Activated T-cell treated with anti-CD3 and anti-CD28 coated beads, Interleukin-2, amount 50 U/mL, for 72 hours (primary cell): ENCODE results near the gene ARHGAP22. TPM values are rescaled to one million over a fixed set of nuclear protein-coding genes. Genes with fewer than 3 reads are reported as not detected.
"Not testable (repeated sequence)": the region's sequence is repeated elsewhere in the genome, so short reads cannot be mapped to it uniquely, and the experiment has no call there.

ENCODE experiments used
- ATAC-seq, 2 donors: fragments of 150-1000 bp; cut with Tn5 transposase; replicated peaks in 1 of 2; 2 replicates each; pipeline ENCODE4 v1.10.0; 2021; ENCODE audit warnings: moderate library complexity in 2 of 2, mild to moderate bottlenecking in 1 of 2
- DNase-seq, 2 donors: peaks; one replicate each; pipeline ENCODE4 v3.0.0; 2021 to 2022; ENCODE audit warnings: mixed read lengths in 1 of 2
- H3K27ac Mint-ChIP-seq: one replicate; pipeline ENCODE4 v1.8.0; 2022; ENCODE audit warnings: mild to moderate bottlenecking, moderate library complexity, mixed read lengths
- H3K27me3 Mint-ChIP-seq: one replicate; pipeline ENCODE4 v1.8.0; 2022; ENCODE audit warnings: low read depth, mixed read lengths
- H3K36me3 Mint-ChIP-seq, 2 donors: one replicate each; pipeline ENCODE4 v1.8.0; 2022; ENCODE audit warnings: mixed read lengths in 2 of 2, mild to moderate bottlenecking in 1 of 2; ENCODE audit not compliant: insufficient read depth in 2 of 2
- H3K4me1 Mint-ChIP-seq: one replicate; pipeline ENCODE4 v1.8.0; 2022; ENCODE audit warnings: low read depth, mixed read lengths
- H3K4me3 Mint-ChIP-seq, 2 donors: one replicate each; pipeline ENCODE4 v1.8.0; 2022; ENCODE audit warnings: mild to moderate bottlenecking in 2 of 2, mixed read lengths in 2 of 2, moderate library complexity in 2 of 2
- H3K9me3 Mint-ChIP-seq, 2 donors: one replicate each; pipeline ENCODE4 v1.8.0; 2022; ENCODE audit warnings: mixed read lengths in 2 of 2
- total RNA-seq, 2 donors: library from RNA; stranded (reverse); gene quantifications; one replicate each; pipeline ENCODE4 v1.2.3, GENCODE V29; 2022

Gene ARHGAP22
- total RNA-seq, 2 donors from 2014 or later, result not detected

GRCh38 chr10:48439031-48439430 is 165.8 kb downstream of the ARHGAP22 start:
- Mint-ChIP-seq H3K27ac (no peak overlapping the region), H3K4me1 (no peaks in the 10 kb centered on the region)

GRCh38 chr10:48437546-48437945 is 167.3 kb downstream of the ARHGAP22 start:
- DNase-seq (no peak), ATAC-seq (no peak)
- Mint-ChIP-seq H3K27me3 (no peaks in the 10 kb centered on the region), H3K36me3 (peaks cover 0 to 2% of the 10 kb centered on the region in 2 donors), H3K4me3 (no peak overlapping the region), H3K9me3 (no peaks in the 10 kb centered on the region), H3K27ac (no peak overlapping the region), H3K4me1 (no peaks in the 10 kb centered on the region)

More at GRCh38 chr10:48439031-48439430, 165.8 kb downstream of the ARHGAP22 start:
- Mint-ChIP-seq H3K36me3 (peaks cover 0 to 2% of the 10 kb centered on the region in 2 donors), H3K4me3 (no peak overlapping the region), H3K27me3 (no peaks in the 10 kb centered on the region), H3K9me3 (no peaks in the 10 kb centered on the region)
- ATAC-seq (no peak), DNase-seq (no peak)

GRCh38 chr10:48431871-48432270 is 173.0 kb downstream of the ARHGAP22 start:
- Mint-ChIP-seq H3K9me3 (no peaks in the 10 kb centered on the region), H3K4me1 (no peaks in the 10 kb centered on the region), H3K27ac (no peak overlapping the region), H3K4me3 (no peak overlapping the region), H3K27me3 (no peaks in the 10 kb centered on the region), H3K36me3 (peaks cover 0 to 2% of the 10 kb centered on the region in 2 donors)
- DNase-seq, result no peak
- ATAC-seq, result no peak

- ATAC-seq, result no peak
- no peaks in the 10 kb centered on the region for H3K36me3 Mint-ChIP-seq
- H3K4me1 Mint-ChIP-seq, result no peaks in the 10 kb centered on the region
- DNase-seq, result no peak
- no peaks in the 10 kb centered on the region for H3K27me3 Mint-ChIP-seq
- no peak overlapping the region for H3K4me3 Mint-ChIP-seq
- H3K27ac Mint-ChIP-seq, result no peak overlapping the region
- no peaks in the 10 kb centered on the region for H3K9me3 Mint-ChIP-seq
Observed at GRCh38 chr10:48430402-48430993, 174.4 kb downstream of the ARHGAP22 start.

GRCh38 chr10:48429309-48429708 is 175.6 kb downstream of the ARHGAP22 start:
- Mint-ChIP-seq H3K27me3 (no peaks in the 10 kb centered on the region), H3K36me3 (no peaks in the 10 kb centered on the region), H3K4me3 (no peak overlapping the region), H3K27ac (no peak overlapping the region), H3K9me3 (no peaks in the 10 kb centered on the region), H3K4me1 (no peaks in the 10 kb centered on the region)
- ATAC-seq (no peak), DNase-seq (no peak)

- Mint-ChIP-seq H3K27ac (no peak overlapping the region), H3K27me3 (no peaks in the 10 kb centered on the region), H3K4me1 (no peaks in the 10 kb centered on the region), H3K36me3 (no peaks in the 10 kb centered on the region), H3K4me3 (no peak overlapping the region), H3K9me3 (no peaks in the 10 kb centered on the region)
- ATAC-seq, result no peak
- no peak for DNase-seq
Observed at GRCh38 chr10:48428896-48429295, 176.0 kb downstream of the ARHGAP22 start.

- Mint-ChIP-seq H3K4me3 (no peak overlapping the region), H3K9me3 (no peaks in the 10 kb centered on the region), H3K27ac (no peak overlapping the region), H3K4me1 (no peaks in the 10 kb centered on the region), H3K36me3 (no peaks in the 10 kb centered on the region), H3K27me3 (no peaks in the 10 kb centered on the region)
- DNase-seq (no peak), ATAC-seq (no peak)
Observed at GRCh38 chr10:48423884-48424283, 181.0 kb downstream of the ARHGAP22 start.

GRCh38 chr10:48421862-48422261 is 183.0 kb downstream of the ARHGAP22 start:
- not testable (repeated sequence) for H3K4me3 Mint-ChIP-seq, ATAC-seq, H3K27me3 Mint-ChIP-seq, DNase-seq, H3K27ac Mint-ChIP-seq, H3K36me3 Mint-ChIP-seq, H3K4me1 Mint-ChIP-seq, H3K9me3 Mint-ChIP-seq

- ATAC-seq (no peak), DNase-seq (no peak)
- no peaks in the 10 kb centered on the region for H3K27me3 Mint-ChIP-seq
- H3K4me1 Mint-ChIP-seq, result no peaks in the 10 kb centered on the region
- no peak overlapping the region for H3K4me3 Mint-ChIP-seq
- no peaks in the 10 kb centered on the region for H3K9me3 Mint-ChIP-seq
- peaks cover 2% of the 10 kb centered on the region in 2 donors for H3K36me3 Mint-ChIP-seq
- H3K27ac Mint-ChIP-seq, result no peak overlapping the region
Observed at GRCh38 chr10:48419714-48420113, 185.2 kb downstream of the ARHGAP22 start.

- H3K4me3 Mint-ChIP-seq, result no peak overlapping the region
- H3K27me3 Mint-ChIP-seq, result no peaks in the 10 kb centered on the region
- no peak for DNase-seq
- H3K4me1 Mint-ChIP-seq, result no peaks in the 10 kb centered on the region
- H3K9me3 Mint-ChIP-seq, result no peaks in the 10 kb centered on the region
- ATAC-seq, result no peak
- H3K36me3 Mint-ChIP-seq, result peaks cover 2% of the 10 kb centered on the region in 2 donors
- H3K27ac Mint-ChIP-seq, result no peak overlapping the region
Observed at GRCh38 chr10:48418189-48418788, 186.6 kb downstream of the ARHGAP22 start.

GRCh38 chr10:48417374-48417773 is 187.5 kb downstream of the ARHGAP22 start:
- Mint-ChIP-seq H3K27me3 (no peaks in the 10 kb centered on the region), H3K9me3 (peaks cover 2 to 3% of the 10 kb centered on the region in 2 donors), H3K27ac (no peak overlapping the region), H3K36me3 (peaks cover 6 to 9% of the 10 kb centered on the region in 2 donors), H3K4me3 (no peak overlapping the region), H3K4me1 (no peaks in the 10 kb centered on the region)
- ATAC-seq, result no peak
- DNase-seq, result no peak

GRCh38 chr10:48416584-48417232 is 188.2 kb downstream of the ARHGAP22 start:
- Mint-ChIP-seq H3K9me3 (peaks cover 3 to 8% of the 10 kb centered on the region in 2 donors), H3K4me3 (no peak overlapping the region), H3K36me3 (peaks cover 9 to 16% of the 10 kb centered on the region in 2 donors), H3K27me3 (no peaks in the 10 kb centered on the region), H3K27ac (no peak overlapping the region), H3K4me1 (no peaks in the 10 kb centered on the region)
- no peak for ATAC-seq
- DNase-seq, result no peak

- Mint-ChIP-seq H3K9me3 (peaks cover 5 to 8% of the 10 kb centered on the region in 2 donors), H3K4me3 (no peak overlapping the region), H3K36me3 (peaks cover 17 to 32% of the 10 kb centered on the region in 2 donors), H3K27me3 (no peaks in the 10 kb centered on the region), H3K4me1 (no peaks in the 10 kb centered on the region), H3K27ac (no peak overlapping the region)
- ATAC-seq (no peak), DNase-seq (no peak)
Observed at GRCh38 chr10:48414778-48415177, 190.1 kb downstream of the ARHGAP22 start.
